ENCODE data around the gene DISP3. TPM values are rescaled to one million over a fixed set of nuclear protein-coding genes. Genes with fewer than 3 reads are reported as not detected.

Gene DISP3
- total and polyA plus RNA-seq, 3 donors from 2014 or later, result 6.8 to 8.8 (median 7.3) TPM

DNA sequence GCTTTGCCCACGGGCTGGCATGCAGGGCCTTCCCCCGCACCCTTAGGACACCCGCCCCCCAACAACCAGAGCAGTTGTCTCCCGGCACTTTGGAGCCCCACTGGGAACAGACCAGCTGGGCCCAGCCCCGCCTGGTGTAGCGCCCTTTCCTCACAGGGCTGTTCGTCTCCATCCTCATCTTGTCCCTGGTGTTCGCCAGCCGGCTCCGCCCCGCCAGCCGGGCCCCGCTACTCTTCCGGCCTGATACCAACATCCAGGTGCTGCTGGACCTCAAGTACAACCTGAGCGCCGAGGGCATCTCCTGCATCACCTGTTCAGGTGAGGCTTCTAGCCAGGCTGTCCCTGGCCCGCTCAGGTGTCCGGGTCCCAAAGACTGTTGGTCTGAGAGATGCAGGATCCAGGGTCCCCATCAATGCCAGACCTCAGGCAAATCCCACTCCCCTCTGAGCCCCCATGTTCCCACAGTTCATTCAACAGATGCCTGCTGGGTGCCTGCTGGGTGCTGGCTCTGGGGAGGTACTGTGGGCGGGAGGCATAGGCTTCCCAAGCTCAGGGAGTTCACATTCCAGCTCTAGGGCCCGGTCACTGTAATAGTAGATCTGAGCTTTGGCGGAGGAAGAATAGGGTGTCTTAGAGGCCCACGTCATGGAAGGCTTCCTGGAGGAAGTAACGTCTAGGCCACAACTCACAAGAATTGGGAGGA is 41.7 kb downstream of the DISP3 start:
- no peak for DNase-seq
- intact Hi-C loops (cut with DNase I; ENCODE audit: low total_unique reads), result no loop called here
- 90 to 96% methylated on average over 19 to 23 of the region's 23 CpGs for WGBS, 2 donors

DNA sequence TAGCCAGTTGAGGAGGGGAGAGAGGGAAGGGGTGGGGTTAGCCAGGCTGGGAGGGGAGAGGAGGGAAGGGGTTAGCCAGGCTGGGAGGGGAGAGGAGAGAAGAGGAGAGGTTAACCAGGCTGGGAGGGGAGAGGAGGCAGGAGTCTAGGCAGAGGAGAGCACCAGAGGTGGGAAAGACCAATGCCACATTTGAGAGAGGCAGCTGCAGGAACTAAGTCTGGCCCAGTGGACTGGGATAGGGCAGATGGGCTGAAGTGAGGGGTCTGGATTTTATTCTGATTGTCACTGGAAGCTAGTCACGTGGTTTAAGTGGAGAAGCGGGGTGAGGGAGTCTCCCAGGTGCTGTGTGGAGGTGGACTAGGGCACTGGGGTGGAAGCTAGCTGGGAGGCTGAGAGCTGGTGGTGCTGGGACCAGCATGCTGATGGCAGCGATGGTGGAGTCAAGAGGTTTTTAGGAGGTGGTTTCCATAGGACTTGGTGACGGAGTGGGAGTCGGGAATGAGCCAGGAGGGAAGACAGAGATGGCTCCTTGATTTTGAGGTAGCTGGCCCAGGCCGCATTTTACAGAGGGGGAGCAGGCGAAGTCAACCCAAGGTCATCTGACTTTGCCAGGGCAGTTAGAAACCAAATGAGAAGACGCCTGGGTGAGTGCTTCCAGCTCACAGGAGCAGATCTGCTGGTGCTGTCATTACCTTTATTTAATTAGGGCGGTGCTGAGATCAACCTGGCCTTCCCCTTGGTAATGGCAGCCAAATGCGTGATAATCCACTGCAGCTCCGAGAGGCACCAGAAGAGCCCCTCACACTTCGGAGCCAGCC is 42.8 kb downstream of the DISP3 start:
- no peak overlapping the region for H3K27ac ChIP-seq
- no peaks in the 10 kb centered on the region for H3K27me3 ChIP-seq
- intact Hi-C loops (cut with DNase I; ENCODE audit: low total_unique reads), result no loop called here
- no peak for DNase-seq
- no peaks in the 10 kb centered on the region for H3K4me1 ChIP-seq
- no peak overlapping the region for H3K4me3 ChIP-seq
- 88 to 94% methylated on average over 12 of the region's 12 CpGs for WGBS, 2 donors
- H3K9me3 ChIP-seq, result no peaks in the 10 kb centered on the region
- TF ChIP-seq POLR2A (IDR thresholded peaks at IDR 0.05) (no peak), CTCF (IDR thresholded peaks at IDR 0.05) (no peak)
- H3K36me3 ChIP-seq (ENCODE audit: low read depth, missing control alignments), result no peaks in the 10 kb centered on the region

More for the DNA sequence above, 41.7 kb downstream of the DISP3 start:
- Histone ChIP-seq H3K4me1 (no peaks in the 10 kb centered on the region), H3K4me3 (no peak overlapping the region), H3K9me3 (no peaks in the 10 kb centered on the region), H3K27ac (no peak overlapping the region), H3K36me3 (ENCODE audit: low read depth, missing control alignments) (no peaks in the 10 kb centered on the region), H3K27me3 (no peaks in the 10 kb centered on the region)
- TF ChIP-seq CTCF (IDR thresholded peaks at IDR 0.05) (no peak), POLR2A (IDR thresholded peaks at IDR 0.05) (no peak)

DNA sequence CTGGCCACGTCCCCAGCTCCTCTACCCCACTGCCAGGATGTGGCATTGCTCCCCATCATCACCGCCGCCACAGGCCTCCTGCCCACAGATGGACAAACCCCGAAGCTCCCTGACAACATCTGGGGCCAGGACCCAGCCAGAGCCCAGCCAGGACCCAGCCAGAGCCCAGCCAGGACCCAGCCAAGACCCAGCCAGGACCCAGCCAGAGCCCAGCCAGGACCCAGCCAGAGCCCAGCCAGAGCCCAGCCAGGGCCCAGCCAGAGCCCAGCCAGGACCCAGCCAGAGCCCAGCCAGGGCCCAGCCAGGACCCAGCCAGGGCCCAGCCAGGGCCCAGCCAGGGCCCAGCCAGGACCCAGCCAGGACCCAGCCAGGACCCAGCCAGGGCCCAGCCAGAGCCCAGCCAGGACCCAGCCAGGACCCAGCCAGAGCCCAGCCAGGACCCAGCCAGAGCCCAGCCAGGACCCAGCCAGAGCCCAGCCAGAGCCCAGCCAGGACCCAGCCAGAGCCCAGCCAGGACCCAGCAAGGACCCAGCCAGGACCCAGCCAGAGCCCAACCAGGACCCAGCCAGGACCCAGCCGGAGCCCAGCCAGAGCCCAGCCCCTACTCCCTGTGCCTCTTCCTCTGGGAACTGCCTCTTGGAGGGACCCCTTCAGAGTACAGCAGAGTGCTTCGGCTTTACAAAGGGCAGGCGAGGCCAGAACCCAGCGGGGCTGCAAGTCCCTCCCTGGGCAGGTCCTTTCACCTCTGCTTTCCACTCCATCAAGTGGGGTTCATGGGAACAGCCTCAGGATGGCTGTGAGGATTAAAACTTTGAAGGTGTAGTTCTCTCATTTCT is 43.7 kb downstream of the DISP3 start:
- TF ChIP-seq POLR2A (IDR thresholded peaks at IDR 0.05) (no peak), CTCF (IDR thresholded peaks at IDR 0.05) (no peak)
- no peaks in the 10 kb centered on the region for H3K4me1 ChIP-seq
- WGBS, 2 donors, result 67 to 80% methylated on average over 4 to 8 of the region's 8 CpGs
- no peaks in the 10 kb centered on the region for H3K9me3 ChIP-seq
- no peaks in the 10 kb centered on the region for H3K27me3 ChIP-seq
- H3K36me3 ChIP-seq (ENCODE audit: low read depth, missing control alignments), result no peaks in the 10 kb centered on the region
- no peak overlapping the region for H3K27ac ChIP-seq
- DNase-seq, result no peak
- no peak overlapping the region for H3K4me3 ChIP-seq
- intact Hi-C loops (cut with DNase I; ENCODE audit: low total_unique reads), result no loop called here

- H3K9me3 ChIP-seq, result no peaks in the 10 kb centered on the region
- no peak overlapping the region for H3K27ac ChIP-seq
- intact Hi-C loops (cut with DNase I; ENCODE audit: low total_unique reads), result no loop called here
- no peak overlapping the region for H3K4me3 ChIP-seq
- H3K36me3 ChIP-seq (ENCODE audit: low read depth, missing control alignments), result no peaks in the 10 kb centered on the region
- 74 to 76% methylated on average over 10 of the region's 10 CpGs for WGBS, 2 donors
- no peaks in the 10 kb centered on the region for H3K27me3 ChIP-seq
- no peak for TF ChIP-seq POLR2A (IDR thresholded peaks at IDR 0.05)
- no peak for TF ChIP-seq CTCF (IDR thresholded peaks at IDR 0.05)
- no peak for DNase-seq
- no peaks in the 10 kb centered on the region for H3K4me1 ChIP-seq
Observed at GRCh38 chr1:11523261-11523660, 44.3 kb downstream of the DISP3 start.
